GM18508 (cell line): Measurements from ENCODE around the gene HOXC10.

Source experiments
- ATAC-seq: cut with Tn5 transposase; IDR thresholded peaks from one replicate; pipeline ENCODE4 v1.9.1; 2021; ENCODE audit warnings: moderate number of reproducible peaks; ENCODE audit not compliant: insufficient read depth, unreplicated experiment

The HOXC10 gene

DNA sequence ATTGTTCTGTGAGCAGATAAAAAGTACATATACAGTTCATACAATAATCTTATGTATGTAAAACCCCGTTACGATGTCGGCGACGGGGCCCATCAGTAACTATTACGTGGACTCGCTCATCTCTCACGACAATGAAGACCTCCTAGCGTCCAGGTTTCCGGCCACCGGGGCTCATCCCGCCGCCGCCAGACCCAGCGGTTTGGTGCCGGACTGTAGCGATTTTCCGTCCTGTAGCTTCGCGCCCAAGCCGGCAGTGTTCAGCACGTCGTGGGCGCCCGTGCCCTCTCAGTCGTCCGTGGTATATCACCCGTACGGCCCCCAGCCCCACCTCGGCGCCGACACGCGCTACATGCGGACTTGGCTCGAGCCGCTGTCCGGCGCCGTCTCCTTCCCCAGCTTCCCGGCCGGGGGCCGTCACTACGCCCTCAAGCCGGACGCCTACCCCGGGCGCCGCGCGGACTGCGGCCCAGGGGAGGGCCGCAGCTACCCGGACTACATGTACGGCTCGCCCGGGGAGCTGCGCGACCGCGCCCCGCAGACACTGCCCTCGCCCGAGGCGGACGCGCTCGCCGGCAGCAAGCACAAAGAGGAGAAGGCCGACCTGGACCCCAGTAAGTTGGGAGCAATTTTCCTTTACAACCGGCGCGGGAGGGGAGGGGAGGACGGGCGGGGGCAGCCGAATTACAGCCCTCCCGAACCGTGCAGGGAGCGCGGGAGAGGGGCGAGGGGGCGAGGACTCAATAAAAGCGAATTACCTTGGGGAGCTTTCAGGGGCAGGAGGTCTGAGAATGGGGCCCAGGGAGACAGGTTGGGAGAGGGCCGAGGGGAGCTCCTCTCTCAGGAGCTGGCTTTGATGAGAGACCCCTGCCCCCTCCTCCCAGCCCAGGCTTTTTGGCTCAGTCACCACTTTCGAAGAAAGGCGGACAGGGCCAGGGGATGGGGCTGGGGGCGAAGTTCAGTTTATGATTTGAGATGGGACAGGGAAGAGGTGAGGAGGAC, 15.5 kb downstream of the HOXC10 start, which contains the start of gene HOXC9:
TSS of gene HOXC9 (plus strand) at position 46 of the 999 bp plus-strand sequence. CDS start at position 74, 28 bp downstream.
- ATAC-seq, result no peak

DNA sequence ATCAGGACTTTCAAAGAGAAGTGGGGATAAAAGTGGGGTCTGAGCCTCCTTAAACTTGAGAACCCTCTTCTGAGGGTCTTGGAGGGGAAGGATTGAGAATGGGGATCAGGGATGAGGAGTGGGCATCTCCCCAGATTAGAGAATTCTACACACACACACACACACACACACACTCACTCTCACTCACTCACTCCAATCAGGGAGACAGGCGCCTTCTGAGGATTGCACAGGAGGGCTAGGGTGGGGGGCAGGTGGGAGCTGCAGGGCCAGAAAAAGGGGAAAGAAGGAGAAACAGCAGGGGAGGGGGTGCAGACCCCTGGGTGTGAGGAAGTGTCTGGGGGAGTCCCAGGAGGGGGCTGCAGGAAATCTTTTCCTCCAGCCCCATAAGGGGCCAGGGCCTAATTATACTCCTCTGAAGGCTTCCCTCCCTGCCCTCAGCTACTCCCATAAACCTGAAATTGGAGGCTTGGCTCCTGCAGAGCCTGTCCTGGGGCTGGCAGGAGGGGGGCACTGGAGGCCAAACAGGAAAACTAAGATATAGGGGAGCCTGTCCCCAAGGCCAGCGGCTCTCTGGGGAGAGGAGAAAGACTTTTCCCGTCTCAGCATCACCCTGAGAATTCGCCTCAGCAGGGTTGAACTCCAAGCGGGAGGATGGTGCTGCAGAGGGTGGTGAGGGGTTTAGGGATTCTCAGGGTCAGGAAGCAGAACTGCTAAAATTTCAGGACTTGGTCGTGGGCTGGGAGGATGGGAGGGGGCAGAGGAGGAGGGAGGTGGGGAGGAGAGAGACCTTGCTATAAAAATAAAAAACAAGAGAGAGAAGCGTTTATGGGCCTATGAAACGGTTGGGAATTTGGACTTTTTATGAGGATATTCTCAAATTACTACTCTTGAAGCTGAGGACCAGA, 16.6 kb downstream of the HOXC10 start:
- no peak for ATAC-seq

DNA sequence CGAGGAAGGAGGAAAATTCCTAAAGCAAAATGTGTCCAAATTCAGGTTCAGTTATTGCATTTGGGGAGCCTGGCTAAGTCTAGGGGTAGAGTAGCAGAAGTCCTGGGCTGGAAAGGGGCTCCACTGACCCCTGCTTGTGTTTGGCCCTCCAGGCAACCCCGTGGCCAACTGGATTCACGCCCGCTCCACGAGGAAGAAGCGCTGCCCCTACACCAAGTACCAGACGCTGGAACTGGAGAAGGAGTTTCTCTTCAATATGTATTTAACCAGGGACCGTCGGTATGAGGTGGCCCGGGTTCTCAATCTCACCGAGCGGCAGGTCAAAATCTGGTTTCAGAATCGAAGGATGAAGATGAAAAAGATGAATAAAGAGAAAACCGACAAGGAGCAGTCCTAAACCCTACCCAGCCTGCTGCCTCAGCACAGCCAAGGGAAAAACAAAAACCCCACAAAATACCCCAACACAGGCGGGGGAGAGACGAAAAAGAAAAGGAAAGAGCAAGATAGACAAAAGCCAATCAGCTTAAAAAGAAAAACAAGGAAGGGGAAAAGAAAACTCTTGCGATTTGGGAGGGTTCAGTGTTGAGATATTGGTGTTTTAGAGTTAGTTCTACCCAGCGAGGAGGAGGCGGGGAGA, 17.4 kb downstream of the HOXC10 start:
- no peak for ATAC-seq

DNA sequence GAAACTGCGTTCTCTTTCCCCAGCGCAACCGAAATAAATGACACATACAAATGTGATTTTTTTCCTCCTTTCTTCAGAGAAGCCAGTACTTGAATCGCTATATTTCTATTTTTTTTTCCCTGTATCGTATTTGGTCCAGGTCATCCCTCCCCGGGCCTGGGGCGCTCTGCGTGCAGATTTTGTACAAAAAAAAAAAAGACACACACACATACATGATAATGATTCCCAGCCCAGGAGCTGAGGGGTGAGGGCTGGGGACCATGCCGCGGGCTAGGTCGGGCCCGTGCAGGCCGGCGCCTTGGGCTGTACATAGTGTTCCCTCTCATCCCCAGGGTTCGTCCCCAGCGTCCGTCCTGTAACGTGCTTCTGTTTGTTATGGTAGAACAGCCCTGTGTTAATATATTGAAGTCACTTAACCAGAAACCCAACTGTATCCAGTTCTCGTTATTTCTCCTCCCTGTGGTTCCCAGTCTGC, 18.0 kb downstream of the HOXC10 start:
- no peak for ATAC-seq

DNA sequence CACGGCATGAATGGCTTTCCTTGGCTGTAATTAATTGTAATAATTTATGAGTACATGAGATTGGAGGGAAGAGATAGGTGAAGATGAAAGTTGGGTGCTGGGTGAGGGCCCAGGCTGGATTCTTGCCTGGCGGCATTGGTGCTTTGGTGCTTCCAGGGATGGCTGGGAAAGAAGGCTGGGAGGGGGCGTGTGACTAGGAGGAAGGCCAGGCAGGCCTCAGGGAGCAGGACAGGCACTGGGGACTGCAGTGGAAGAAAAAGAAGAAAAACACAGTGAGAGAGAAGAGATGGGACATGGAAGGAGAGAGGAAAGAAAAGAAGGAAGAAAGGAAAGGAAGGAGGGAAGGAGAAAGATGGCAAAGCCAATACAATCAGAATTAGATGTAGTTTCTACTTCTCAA, 18.7 kb downstream of the HOXC10 start:
- ATAC-seq, result no peak

DNA sequence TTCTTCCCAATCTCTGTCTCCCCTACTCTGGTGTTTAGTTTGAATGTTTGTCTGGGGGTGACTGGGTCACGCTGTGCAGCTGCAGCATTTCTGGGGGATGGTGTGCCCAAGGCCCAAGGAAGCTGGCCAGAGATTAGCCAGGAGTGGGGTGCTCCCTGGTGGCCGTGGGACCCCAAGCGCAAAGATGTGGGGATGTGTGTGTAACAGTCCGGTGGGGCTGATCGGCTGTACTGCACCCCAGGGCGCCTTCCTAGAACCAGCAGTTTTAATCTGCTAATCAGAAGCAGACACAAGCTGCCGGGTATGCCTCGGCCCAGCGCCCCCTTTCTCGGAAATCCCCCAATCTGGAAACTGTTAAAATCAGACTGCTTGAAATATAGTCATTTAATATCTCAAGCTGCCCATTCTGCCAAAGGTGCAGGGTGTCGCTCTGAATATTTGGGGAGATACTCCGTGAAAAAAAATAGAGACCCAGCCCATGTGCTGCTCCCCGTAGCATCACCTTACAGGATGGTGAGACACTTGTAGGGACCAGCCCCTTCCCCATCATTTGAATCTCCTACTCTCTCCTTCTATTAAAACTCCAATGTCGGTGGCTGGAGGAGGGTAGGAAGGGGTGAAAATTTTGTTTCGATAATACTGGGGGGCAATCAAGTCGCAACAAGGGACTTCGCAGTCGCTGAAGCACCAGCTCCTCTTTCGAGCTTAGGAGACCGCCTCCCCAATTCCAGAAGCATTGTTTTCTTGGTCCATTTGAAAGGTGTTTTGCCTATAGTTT, 19.3 kb downstream of the HOXC10 start:
- ATAC-seq, result no peak

DNA sequence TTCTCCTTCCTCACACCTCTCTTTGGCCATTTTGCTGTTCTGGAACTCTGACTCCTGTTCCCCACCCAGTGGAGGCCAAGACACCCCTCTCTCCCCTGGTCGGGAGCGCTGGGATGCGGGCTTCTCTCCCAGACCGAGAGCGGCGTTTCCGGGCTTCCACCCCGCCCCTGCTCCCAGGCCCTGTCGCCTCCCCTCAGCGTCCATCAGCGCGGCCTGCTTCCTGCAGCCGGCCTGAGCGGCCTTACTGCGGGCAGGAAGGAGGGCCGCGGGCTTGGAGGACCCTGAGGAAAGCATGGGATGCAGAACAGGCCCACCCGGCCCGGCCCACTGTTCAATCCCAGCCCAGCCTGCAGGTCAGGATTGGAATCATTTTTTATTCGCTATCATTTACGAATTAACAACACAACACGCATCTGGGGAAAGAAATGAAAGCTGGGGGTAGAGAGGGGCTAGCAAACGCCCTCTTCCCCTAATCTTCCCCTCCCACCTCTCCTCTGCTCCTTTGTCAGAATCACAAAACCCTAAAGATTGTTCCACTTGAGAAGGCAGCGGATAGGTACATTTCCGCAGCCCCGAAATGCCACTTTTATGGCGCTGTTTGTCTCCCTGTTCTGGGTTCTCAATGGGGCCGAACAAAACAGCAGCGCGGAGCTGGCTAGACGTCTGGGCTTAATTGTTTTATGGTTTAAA, 20.0 kb downstream of the HOXC10 start:
- no peak for ATAC-seq

DNA sequence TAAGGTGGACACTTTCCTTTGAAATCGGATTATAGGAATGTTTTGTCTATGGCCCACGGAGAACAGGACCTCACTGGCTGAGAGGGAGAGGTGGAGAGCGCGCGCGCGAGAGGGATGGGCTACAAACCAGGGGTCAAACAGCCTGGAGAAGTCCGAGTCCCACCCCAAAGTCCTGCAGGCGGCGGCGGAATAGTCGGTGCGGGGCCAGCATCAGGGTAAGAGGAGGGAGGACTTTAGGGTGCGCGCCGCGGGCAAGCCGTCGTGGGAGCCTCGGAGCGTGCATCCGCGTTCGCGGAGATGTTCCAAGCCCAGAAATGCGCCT, 20.5 kb downstream of the HOXC10 start:
- no peak for ATAC-seq

DNA sequence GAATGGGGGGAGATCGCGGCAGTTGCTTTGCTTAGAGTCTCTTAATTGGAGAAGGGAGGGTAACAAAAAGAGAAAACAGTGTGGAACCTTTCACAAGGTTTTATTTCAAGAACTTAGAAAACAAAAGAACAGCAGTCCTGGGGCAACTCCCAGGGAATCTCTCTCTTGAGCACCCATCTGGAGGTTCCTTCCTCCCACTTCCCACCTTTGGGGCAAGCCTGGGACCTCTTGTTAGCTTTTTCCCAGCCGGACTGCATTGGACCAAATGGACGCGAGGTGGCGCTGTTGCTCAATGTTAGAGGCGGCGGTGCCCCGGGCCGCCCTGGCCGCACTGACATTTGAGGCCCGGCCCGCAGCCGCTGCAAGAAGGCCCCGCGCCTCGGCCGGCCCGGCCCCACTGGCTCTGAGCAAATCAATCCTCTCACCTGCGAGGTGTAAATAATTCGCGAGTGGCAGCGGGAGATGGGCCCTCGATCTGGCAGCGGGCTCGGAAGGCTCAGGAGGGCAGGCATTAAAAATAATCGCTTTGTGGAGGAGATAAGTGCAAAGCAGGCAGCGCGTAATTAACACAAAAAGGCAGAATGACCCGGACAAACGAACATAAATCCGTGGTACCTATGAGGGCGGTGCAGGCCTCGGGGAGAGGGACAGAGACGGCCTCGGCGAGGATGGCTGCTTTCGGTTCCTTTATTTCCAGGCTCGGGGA, 21.1 kb downstream of the HOXC10 start:
- no peak for ATAC-seq

DNA sequence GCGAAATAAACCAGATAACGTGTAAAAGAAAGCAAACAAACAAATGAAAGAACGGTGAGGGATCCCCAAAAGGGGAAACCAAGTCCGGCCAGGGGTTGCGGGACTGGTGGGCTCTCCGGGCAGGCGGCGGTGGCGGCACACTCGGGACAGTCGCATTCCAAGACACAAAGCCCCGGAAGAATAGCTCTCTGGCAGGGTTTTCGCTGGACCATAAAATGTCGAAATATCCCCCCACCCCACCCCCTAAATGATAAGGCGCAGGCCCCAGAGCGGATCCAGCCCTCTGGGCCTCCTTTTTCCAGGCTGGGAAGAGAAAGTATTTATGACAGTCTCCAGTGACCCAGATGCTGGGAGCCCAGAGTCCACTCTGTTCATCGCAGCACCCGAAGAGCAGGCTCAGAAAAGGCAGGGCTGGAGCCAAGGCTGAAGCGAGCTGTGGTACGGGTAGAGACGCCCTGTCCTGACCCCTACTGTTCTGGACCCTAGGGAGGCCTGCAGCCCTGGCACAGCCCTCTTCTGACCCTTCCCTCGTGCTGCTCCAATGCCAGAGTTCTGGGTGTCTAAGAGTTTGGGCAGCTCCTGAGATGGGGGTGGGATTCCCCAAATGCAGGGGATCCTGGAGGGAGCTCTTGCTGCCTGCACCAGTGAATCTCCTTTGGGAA, 21.7 kb downstream of the HOXC10 start:
- no peak for ATAC-seq

DNA sequence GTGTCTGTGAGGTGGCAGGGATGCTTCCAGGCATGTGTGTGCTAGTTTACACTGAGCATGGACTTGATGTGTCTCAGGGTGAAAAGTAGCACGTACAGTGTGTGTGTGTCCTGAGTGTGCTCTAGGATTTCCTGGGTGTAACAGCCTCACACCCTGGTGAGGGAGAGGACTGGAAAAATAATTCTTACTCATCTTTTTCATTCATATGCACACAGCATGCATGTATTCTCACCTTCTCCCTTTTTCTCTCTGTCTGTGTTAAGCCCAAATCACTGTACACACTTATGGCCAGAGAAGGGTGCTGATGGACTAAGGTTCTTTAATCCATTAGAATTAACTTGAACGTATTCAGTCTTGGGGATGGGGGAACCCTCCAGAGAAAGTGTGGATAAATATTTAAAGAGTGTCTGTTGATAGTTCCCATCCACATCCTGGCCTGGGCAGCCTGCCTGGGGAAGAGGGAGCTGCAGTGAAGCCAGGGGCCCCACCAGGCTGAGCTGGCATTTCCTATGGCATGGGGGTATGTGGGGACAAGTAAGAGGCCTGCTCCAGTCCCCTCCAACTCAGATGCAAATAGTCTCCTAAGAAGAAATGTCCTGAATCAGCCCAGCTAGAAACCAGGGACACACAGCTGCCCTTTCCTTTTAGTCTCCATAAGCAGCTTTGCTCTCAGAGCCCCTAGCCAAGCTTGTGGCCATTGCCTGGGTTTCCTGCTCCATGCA, 22.8 kb downstream of the HOXC10 start:
- ATAC-seq, result no peak

DNA sequence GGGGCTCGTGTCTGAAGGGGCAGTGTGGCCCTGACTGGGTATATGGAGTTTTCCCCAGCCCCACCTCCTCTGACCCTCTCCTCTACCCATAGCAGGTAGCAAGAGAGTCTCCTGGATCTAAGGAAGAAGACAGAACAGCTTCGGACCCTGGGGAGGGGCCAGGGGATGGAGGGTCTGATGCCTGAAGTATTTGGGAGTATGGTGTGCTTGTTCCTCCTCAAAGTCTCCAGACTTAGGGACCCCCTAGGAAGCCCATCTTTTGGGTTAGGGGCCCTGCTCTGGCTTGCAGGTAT, 23.3 kb downstream of the HOXC10 start:
- no peak for ATAC-seq

DNA sequence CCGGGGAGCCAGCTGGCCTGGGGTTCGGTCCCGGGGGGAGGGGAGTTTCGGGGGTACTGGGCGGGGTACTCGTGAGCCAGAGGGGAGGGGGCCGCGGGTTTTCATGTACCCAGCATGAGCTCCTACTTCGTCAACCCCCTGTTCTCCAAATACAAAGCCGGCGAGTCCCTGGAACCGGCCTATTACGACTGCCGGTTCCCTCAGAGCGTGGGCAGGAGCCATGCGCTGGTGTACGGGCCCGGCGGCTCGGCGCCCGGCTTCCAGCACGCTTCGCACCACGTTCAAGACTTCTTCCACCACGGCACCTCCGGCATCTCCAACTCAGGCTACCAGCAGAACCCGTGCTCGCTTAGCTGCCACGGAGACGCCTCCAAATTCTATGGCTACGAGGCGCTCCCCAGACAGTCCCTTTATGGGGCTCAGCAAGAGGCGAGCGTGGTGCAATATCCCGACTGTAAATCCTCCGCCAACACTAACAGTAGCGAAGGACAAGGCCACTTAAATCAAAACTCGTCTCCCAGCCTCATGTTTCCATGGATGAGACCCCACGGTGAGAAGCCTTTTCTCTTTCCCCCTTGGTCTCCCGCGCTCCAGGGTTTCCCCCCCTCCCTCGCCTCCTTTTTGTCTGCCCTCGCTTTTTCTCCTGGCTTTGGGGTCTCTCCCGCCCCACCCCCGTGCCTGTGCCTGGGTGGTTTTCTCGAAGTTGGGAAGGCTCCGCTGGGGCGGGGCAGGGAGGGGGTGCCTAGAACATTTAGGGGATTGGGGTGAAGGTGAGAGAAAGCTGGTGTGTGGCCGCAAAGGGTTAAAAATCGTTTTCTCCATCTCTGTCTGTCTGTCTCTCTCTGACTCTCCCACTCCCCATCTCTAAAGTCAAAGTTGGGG, 24.5 kb downstream of the HOXC10 start:
- ATAC-seq, result no peak

DNA sequence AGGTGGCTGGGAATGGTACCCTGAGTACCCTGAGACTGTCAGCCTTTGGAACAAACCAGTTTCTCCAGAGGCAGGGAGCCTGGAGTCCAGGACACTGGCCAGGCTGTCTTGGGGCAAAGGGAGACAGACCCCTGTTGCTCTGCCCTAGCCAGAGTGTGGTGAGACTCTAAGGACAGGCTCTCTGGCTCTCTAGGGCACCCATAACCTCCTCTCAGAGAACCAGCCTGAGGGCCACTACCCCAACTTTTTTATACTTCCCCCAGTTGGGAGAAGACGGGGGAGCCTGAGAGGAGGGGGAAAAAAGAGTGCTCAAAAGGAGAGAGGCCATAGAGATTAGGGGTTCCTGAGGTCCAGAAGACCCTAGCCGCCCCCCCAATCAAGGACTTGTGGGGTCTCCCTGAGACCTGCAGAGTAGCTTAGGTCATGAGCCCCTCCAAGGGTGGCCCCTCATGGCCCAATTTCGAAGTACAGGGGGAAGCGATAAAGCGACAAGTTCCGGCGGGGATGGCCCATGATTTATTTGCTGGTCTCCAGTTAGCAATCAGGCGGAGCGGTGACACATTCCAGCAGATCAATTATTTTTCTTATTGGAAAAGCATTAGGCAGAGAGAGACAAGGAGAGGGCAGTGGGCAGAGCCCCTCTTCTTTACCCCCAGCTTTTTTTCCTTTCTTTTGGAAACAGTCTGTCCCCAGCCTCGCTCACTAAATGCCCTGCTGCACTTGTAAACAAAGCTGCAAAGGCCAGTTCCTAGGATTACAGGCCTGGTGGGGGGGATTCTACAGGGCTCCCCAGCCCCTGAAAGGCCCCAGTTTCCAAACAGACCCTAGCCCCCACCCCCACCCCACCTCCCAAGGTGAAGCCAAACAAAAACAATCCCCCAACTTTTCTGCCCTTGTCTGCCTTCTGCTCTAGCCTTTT, 25.4 kb downstream of the HOXC10 start:
- ATAC-seq, result no peak

DNA sequence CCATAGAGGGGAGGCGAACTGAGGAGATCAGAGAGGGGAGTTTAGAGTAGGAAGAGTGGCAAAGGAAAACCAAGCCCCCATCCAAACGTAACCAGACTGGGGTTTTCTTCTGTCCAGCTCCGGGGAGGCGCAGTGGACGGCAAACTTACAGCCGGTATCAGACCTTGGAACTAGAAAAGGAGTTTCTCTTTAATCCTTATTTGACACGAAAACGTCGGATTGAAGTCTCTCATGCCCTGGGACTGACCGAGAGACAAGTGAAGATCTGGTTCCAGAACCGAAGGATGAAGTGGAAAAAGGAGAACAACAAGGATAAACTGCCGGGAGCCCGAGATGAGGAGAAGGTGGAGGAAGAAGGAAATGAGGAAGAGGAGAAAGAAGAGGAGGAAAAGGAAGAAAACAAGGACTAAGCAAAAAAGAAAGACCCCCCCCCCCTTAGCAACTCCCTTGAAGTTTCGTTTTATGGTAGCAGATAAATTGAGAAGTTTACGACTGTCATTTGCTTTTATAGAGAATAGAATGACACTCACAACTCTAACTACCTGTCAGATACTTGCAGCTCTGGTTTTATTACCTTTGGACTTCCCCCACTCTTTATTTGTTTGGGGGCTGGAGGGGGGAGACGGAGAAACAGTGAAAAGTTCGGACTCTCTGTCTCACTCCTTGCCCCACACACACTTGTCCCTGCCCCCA, 26.2 kb downstream of the HOXC10 start:
- ATAC-seq, result no peak
